Mammary epithelial cell (primary cell): Measurements from ENCODE around the gene RHPN2.
A peak's percentile ranks its signal among the peaks of the same experiment; 100 is the strongest.

Experiments used
- CTCF ChIP-seq, 2 donors: IDR thresholded peaks in 1 of 2; conservative IDR thresholded peaks in 1 of 2; 2 replicates each; pipeline ENCODE4 v1.5.1; 2011 to 2012; ENCODE audit warnings: inconsistent platforms in 2 of 2, low read length in 2 of 2, mild to moderate bottlenecking in 2 of 2, control low read depth in 1 of 2, low read depth in 1 of 2; ENCODE audit not compliant: insufficient read depth in 1 of 2; ENCODE audit errors: extremely low read depth in 1 of 2
- EZH2 ChIP-seq: IDR thresholded peaks from 2 replicates; pipeline ENCODE4 v1.6.1; 2012; ENCODE audit warnings: low read length, inconsistent platforms, borderline replicate concordance

- TF ChIP-seq CTCF (conservative IDR thresholded peaks at IDR 0.05 in 1 of 2, IDR thresholded peaks at IDR 0.05 in 1 of 2; ENCODE audit: extremely low read depth in 1 of 2, insufficient read depth in 1 of 2, low read depth in 1 of 2, low read length in 2 of 2) (peak; percentile 76 to 88), EZH2 (no peak)
Measured at GRCh38 chr19:32976223-32976805, 88.4 kb downstream of the RHPN2 start.
